Measurements from ENCODE around the gene ARHGEF16.

Gene ARHGEF16

DNA sequence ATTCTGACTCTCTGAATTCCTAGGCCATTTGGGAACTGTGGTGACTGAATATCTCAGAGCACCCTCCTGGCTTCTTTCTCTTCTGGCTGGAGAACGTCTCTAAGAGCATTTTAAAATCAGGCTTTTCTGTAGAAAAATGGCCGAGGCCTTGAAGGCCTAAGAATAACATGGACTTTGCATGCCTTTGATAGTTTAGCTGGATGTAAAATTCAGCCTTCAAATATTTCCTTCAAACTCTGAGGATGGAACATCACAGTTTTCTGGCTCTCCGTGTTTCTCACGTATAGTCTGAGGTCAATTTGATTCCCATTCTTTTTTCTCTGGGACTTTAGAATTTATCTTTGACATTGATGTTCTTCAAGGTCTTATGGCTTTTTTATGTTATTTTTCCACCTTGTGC is 34.0 kb downstream of the ARHGEF16 start:
- DNase-seq: no peak

DNA sequence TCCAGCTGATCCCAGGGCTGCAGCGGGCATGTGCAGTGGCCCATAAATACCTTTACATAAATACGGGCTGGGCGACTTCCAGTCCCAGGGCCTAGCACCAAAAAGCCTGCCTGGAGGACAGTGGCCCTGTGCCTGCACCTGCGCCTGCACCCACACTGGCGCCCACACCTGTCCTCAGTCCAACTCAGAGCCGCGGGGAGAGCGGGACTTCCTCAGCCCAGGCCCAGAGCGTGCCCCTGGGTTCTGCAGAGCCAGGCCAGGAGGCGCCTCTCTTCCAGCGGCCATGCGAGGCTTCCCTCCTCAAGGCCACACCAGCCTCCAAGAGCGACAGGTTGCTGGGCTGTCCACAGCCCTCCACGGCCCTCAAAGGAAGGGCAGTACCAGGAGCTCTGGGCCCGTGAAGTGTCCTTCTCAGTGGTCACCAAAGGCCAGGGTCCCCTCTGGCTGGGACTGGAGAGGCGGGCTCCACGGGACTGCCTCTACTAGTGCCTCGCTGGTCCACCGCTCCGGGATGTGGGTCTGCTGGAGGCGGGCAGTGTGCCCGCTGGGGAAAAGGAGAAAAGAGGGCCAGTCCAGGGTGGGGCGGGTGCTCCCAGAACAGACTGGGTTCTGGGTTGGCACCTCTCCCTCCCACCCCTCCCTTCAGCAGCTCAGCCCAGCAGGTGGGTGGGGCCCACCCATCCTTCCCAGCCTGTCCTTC is 35.7 kb downstream of the ARHGEF16 start:
- no peak for DNase-seq

- peak; percentile 21 for DNase-seq
Observed at GRCh38 chr1:3491291-3492246, 37.1 kb downstream of the ARHGEF16 start.

- DNase-seq: no peak
Observed at GRCh38 chr1:3492545-3493246, 38.2 kb downstream of the ARHGEF16 start.

DNA sequence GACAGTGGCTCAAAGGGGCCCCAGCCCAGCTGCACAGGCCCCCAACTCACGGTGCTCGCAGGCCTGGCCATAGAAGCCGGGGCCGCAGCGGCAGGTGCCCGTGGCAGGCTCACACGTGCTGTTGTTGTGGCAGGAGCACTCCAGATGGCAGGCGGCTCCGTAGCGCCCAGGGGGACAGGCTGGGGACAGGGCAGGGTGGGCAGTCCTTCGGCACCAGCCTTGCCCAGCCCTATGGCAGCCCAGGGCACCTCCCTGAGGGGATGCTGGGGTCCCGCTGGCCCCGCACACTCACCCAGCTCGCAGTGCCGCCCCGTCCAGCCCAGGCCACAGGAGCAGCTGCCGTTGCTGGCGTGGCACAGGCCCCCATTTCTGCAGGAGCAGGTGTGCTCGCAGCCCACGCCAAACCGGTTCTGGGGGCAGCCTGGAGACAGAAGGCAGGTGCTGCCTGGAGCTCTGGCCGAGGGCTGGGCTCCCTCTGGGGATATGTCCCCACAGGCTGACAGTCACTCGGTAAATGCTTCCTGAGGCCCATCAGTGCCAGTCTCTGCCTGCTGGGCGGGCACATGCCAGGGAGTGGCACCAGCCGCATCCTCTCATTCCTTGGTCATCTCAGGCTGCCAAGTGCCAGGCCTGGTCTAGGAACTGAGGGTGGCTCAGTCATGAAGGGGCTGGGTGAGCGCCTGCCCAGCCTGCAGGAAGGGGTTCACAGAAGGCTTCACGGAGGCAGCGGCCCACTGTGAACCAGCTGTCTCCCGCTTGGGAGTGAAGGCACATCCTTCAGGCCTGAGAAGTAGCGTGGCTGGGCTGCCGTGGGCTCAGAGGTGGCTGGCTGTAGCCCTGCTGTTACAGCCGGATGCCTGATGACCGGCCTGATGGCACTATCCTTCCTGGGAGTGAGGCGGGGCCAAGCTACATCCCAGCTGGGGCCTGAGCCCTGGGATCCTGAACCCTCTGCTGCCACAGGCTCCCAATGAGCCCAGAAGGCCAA is 40.1 kb downstream of the ARHGEF16 start:
- DNase-seq: no peak

DNA sequence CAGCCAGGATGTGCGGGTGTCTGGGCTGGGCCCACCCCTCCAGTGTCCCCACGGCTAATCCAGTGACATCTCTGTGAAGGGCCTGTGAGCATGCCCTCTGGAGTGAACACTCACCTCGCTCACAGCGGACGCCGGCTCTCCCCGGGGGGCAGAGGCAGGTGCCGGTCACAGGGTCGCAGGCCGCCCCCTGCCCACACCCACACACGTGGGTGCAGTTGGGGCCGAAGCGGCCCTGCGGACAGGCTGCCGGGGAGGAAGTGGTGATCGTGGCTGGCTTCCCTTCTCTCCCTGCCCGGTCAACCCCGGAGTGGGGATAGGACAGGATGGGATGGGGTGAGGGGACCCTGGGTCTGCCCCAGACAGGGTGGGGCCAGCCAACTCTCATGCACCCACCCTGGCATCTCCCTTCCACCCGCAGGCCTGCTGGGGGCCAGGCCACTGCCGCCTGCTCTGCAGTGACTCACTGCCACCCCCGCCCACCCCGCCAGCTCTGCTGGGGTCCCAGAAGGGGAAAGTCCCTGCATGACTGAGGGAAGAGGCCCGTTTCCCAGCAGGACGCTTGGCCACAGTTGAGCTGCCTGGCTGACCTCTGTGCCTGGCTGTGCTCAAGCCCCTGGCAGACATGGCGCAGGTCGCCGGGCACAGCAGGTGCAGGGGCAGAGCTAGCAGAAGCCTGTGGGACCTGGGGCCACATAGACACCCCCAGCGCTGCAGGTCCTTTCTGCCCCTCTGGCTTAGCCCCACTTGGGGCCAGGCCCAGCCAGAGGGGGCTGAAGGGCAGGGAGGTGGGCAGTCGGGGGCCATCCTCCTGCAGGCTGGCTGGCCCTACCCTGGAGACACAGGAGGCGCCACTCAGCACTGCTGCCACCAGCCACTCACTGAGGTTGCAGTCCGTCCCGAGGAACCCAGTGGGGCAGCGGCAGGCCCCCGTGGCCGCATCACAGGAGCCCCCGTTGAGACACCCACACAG is 41.6 kb downstream of the ARHGEF16 start:
- DNase-seq: no peak

GRCh38 chr1:3496916-3497315 is 42.5 kb downstream of the ARHGEF16 start:
- DNase-seq: no peak

GRCh38 chr1:3497521-3497920 is 43.1 kb downstream of the ARHGEF16 start:
- DNase-seq: no peak

DNA sequence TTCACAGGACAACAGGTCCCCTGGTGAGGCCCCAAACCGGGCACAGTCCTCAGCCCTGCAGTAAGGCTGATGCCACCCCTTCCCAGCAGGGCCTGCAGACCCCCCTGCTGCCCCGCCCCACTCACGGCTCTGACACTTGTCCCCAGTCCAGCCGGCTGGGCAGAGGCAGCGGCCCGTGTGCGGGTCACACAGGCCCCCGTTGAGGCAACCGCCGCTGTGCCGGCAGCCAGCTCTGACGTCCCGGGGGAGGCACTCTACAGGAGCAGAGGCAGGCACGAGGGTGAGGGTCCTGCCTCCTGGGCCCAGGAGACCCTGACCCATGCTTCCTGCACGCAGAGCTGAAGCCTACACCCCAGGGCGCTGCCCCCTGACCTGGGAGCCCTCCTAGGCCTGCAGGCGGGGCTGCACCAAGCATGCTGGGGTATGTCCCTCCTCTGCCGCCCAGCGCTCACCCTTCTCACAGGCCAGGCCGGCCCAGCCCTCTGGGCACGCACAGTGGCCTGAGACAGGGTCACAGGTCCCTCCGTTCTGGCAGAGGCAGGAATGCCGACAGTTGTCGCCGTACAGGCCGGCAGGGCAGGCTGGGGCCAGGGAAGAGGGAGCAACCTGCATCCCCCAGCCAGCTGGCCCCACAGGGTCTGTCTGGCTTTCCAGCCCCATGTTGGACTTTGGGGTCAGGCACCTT is 43.9 kb downstream of the ARHGEF16 start:
- no peak for DNase-seq

DNA sequence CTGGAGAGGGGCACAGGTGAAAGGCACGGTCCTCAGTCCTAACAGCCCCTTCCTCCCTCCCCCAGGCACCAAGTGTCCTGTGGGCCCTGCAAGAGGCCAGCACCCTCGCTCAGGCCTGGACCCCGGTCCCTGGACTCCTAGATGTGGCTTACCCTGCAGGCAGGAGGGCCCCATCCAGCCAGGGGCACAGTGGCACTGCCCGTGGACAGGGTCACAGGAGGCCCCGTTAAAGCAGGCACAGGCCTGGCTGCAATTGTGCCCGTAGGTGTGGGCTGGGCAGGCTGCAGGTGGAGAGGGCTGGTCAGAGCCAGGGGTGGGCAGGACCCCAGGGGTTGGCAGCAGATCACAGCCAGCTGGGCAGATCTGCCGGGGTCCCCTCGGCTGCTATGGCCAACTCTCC is 44.5 kb downstream of the ARHGEF16 start:
- DNase-seq: no peak

DNA sequence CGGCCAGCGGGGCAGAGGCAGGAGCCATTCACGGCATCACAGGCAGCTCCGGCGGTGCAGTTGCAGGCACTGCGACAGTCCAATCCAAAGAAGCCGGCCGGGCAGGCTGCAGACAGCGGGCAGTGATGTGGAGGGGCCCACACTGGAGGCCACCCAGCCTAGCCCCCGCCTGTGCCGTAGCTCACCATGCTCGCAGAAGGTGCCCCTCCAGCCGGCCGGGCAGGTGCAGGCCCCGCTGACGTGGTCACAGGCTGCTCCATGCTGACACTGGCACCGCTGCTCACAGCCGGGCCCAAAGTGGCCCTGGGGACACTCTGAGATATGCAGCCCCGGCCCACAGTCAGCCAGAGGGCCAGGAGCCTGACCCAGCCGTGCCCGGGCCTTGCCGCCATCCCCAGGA is 45.1 kb downstream of the ARHGEF16 start:
- DNase-seq: no peak

DNA sequence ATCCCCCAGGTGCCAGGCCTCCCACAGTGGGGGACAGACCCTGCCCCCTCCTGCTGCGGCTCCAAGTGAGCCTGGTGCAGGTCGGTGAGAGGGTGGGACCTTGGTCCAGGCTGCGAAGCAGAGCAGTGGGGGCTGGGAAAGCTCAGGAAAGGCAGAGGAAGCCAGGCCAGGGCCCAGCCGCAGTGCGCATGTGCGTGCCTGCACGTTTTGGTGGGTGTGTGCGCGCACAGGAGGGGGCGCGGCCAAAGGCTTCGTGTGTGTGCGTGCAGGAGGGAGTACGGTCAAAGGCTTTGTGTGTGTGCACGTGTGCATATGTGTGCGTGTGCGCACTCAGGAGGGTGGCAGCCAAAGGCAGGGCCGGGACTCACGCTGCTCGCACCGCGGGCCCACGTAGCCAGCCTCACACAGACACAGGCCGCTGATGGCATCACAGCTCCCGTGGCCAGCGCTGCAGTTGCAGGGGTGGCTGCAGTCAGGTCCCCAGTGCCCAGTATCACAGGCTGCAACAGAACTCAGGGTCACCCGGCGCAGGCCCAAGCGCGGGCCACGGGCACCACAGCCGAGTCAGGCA is 45.9 kb downstream of the ARHGEF16 start:
- no peak for DNase-seq

DNA sequence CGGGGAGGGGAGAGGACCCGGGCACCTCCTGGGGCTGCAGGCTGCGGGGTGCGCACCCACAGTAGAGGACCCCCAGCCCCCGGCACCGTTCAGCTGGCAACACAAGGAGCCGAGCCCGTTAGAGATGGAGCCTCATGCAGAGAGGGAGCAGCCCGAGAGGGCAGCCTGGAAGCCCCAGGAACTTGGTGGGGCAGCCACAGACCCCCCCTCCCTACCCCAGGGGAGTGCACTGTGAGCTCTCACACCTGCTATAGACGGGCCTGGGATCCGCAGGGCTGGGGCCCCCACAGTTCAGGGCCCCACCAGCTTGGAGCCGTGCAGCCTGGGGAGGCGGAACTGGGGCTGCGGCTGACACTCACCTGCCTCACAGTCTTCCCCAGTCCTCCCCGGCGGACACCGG is 47.0 kb downstream of the ARHGEF16 start:
- no peak for DNase-seq

DNA sequence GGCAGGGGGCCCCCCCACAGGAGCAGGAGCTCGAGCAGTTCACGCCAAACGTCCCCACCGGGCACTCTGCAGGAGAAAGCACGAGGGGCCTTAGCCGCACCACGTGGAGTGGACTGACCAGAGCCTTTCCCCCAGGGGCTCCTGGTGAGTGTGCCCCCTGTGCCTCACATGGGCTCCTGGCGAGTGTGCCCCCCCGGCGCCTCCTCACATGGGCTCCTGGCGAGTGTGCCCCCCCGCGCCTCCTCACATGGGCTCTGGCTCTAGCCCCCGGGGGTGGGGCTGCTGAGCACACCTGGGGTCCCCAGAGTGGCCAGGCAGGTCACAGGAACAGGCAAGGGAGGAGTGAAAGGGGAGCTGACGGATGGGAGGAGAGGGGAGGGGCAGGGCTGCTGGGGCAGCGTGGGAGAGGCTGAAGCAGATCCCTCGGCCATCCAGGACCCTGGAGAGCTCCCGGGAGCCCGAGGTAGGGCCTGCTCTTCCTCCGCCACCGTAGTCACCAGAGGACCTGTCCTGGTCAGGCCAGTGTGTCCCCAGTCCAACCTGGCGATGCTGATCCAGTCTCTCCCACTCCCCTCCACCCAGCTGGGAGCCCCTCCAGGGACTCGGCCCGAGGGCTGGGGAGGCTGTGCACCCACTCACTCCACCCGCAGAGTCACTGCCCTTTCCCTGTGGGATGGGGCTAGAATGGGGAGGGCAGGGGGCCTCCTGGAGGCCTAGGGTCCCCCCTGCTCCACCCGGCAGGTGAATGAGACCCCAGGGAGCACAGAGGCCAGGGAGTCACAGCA is 47.6 kb downstream of the ARHGEF16 start:
- no peak for DNase-seq

DNA sequence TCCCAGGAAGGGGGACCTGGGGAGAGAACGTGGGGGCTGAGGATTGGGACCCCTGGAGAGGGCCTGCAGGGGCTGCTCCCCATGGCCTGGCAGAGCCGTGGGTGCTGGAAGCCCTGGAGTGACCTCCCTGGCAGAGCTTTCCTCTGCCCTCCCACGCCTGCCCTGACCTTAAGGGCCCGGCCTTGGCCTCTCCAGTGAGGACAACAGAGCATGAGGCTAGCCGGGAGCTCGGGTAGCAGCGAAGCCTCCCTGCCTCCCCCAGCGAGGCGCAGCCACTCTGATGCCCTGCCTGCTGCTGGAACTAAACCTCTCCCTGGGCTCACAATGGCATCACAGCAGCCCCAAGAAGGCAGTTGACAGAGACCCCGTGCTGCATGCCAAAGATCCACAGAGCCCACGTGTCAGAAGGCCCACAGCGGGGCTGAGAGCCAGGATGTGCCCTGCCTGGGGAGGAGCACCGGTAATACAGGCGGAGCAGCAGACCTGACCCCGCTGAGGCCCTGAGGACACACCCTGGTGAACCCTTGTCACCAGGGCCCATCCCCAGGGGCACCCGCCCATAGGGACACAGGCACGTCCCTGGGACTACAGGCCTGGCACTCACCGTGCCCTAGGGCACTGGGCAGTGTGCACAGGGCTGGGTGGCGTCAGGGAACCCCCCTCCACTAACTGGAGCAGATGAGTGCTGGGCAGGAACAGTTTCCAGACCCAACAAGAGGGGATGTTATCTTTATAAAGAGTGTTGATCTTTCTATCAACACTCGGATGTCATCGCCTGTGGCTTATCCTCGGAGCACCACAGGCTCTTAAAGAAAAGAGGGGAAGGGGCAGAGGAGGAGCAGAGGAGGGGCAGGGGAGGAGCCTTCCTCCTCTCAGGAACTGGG is 48.4 kb downstream of the ARHGEF16 start:
- no peak for DNase-seq

GRCh38 chr1:3503525-3503886 is 49.0 kb downstream of the ARHGEF16 start:
- DNase-seq: no peak

- no peak for DNase-seq
Observed at GRCh38 chr1:3504151-3504821, 49.8 kb downstream of the ARHGEF16 start.

GRCh38 chr1:3504822-3505153 is 50.3 kb downstream of the ARHGEF16 start:
- no peak for DNase-seq

Data from NCI-H1092 (cell line).